Adrenal gland (tissue), 12 donors: Measurements from ENCODE around the gene ELP5. TPM values are rescaled to one million over a fixed set of nuclear protein-coding genes. Genes with fewer than 3 reads are reported as not detected.
A peak's percentile ranks its signal among the peaks of the same experiment; 100 is the strongest.

ENCODE experiments used
- DNase-seq, 7 donors: peaks; one replicate each; pipeline ENCODE4 v3.0.0-alpha.2; 2019 to 2020
- H3K27ac ChIP-seq, 5 donors: fragments of 200-600 bp; sonication (generic) in 4 of 5; 1 replicate in 3 of 5; 2 replicates in 2 of 5; pipeline versions ENCODE4 v1.5.1 to v1.8.0; 2016 to 2020; ENCODE audit warnings: mild to moderate bottlenecking in 1 of 5
- H3K27me3 ChIP-seq: fragments of 200-600 bp; 2 replicates; pipeline ENCODE4 v1.8.0; 2021
- H3K36me3 ChIP-seq, 2 donors: fragments of 200-600 bp; replicated peaks in 1 of 2; 1 replicate in 1 of 2; 2 replicates in 1 of 2; pipeline versions ENCODE4 v1.5.1 to v1.8.0; 2018 to 2022
- H3K4me1 ChIP-seq, 2 donors: fragments of 200-600 bp; replicated peaks in 1 of 2; 1 replicate in 1 of 2; 2 replicates in 1 of 2; pipeline versions ENCODE4 v1.5.1 to v1.8.0; 2018 to 2021
- H3K4me3 ChIP-seq, 4 donors: fragments of 200-600 bp; sonication (generic) in 3 of 4; one replicate each; pipeline ENCODE4 v1.5.1; 2016 to 2018
- H3K9me3 ChIP-seq, 3 donors: fragments of 200-600 bp; sonication (generic) in 1 of 3; replicated peaks in 1 of 3; 1 replicate in 2 of 3; 2 replicates in 1 of 3; pipeline versions ENCODE4 v1.5.1 to v1.8.0; 2016 to 2021
- POLR2A ChIP-seq, 2 donors: fragments of 450-650 bp; IDR thresholded peaks; one replicate each; pipeline ENCODE4 v1.6.1; 2017; ENCODE audit warnings: antibody characterized with exemption in 2 of 2, mild to moderate bottlenecking in 2 of 2, moderate library complexity in 1 of 2
- WGBS, 4 donors: extraction: QIAGEN DNeasy Blood & Tissue Kit in 2 of 4; methylation state at CpG; one replicate each; pipeline versions ENCODE4 v1.1.5 to v1.1.7; 2013 to 2017; 5-methylcytosine and 5-hydroxymethylcytosine counted together
- intact Hi-C, 2 donors: fragments of 100-400 bp; cut with DNase I; formaldehyde crosslinking; loops; one replicate each; pipeline versions ENCODE4 v1.14.1 to v1.15.0; 2022 to 2023
- polyA plus RNA-seq, 3 donors: library from polyadenylated mRNA; stranded (reverse); fragments of 200-250 nt in 2 of 3; fragments of 350-450 nt in 1 of 3; fragmentation: Illumina TruSeq in 1 of 3; extraction: RNeasy Lipid Tissue Mini Kit (QIAGEN cat#74804) in 1 of 3; gene quantifications; one replicate each; pipeline ENCODE4 v1.2.3, GENCODE V29; 2013 to 2014
- total RNA-seq, 9 donors: library from RNA; depleted of rRNA in 4 of 9; stranded (reverse); fragments of >200 nt in 4 of 9; fragments of 120-200 nt in 1 of 9; fragmentation: NEBNext Ultra II Directional in 1 of 9; extraction: Animal tissue kit (Norgen Biotek cat#: 25700) in 1 of 9; gene quantifications; one replicate each; pipeline versions ENCODE4 v1.1.0 to v1.2.4, GENCODE V29; 2013 to 2023
- TF ChIP-seq, protein P1 (sequence below), 6 experiments: fragments of 450-650 bp in 4 of 6; fragments of 200-600 bp in 2 of 6; sonication (generic) in 1 of 6; IDR thresholded peaks; 1 replicate in 5 of 6; 2 replicates in 1 of 6; pipeline versions ENCODE4 v1.5.1 to v1.8.0; 2016 to 2021; ENCODE audit warnings: antibody characterized with exemption in 6 of 6, mild to moderate bottlenecking in 2 of 6, moderate library complexity in 1 of 6
- donor health status: healthy with polysubstance abuse.
- donor health status: Bipolar disorder and iron deficiency.
- donor health status: DM: yes; HTN: yes; CAD: no.
- donor health status: DM: no; HTN: no; CAD: no.
- donor health status: DM: no; HTN: no; CAD: no.
- donor health status: DM: yes; HTN: yes; CAD: no.

ELP5 gene
- total and polyA plus RNA-seq, 12 donors, result 28.0 to 96.5 (median 61.3) TPM

DNA sequence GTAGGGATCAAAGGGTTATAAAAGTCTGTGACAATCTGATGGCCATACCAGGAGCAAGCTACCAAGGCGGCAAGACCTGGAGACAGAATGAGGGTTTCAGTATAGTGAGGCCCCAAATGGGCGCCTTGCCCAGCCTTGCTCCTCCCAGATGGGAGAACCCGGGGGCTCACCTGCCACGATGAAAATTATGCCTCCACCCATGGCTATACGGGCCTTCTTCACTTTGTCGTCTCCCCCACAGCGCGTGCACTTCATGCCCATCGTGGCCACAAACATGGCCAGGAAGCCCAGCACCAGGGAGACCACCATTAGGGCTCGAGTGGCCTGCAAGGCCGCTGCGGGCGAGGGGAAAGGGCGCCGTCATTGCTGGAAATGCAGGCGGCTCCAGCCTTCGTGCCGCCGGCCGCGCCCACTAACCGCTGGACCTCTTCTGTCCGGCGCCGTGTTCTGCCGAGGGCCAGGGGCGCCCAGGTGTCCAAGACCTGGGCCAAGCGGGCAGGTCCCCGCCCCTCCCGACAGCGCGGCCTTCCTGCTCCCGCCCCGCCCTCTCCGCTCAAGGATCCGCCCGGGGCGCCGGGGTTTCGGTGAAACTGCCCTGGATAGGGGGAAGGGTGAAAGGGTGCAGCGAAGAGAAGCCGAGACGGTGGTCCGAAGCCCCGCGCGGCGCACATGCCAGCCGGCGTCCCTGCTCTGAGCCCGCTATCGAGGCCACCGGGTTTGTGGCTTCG lies 8.8 kb downstream of the ELP5 start:
- intact Hi-C loops, result loop anchor here in 1 of 2 donors (5.0 kb wide), 1 partner anchor 41 kb away; no protein-coding TSS in a partner anchor
- H3K36me3 ChIP-seq, result peaks cover 0 to 31% of the 10 kb centered on the region in 2 donors
- no peak for TF ChIP-seq POLR2A (IDR thresholded peaks at IDR 0.05)
- TF ChIP-seq, protein P1, sequence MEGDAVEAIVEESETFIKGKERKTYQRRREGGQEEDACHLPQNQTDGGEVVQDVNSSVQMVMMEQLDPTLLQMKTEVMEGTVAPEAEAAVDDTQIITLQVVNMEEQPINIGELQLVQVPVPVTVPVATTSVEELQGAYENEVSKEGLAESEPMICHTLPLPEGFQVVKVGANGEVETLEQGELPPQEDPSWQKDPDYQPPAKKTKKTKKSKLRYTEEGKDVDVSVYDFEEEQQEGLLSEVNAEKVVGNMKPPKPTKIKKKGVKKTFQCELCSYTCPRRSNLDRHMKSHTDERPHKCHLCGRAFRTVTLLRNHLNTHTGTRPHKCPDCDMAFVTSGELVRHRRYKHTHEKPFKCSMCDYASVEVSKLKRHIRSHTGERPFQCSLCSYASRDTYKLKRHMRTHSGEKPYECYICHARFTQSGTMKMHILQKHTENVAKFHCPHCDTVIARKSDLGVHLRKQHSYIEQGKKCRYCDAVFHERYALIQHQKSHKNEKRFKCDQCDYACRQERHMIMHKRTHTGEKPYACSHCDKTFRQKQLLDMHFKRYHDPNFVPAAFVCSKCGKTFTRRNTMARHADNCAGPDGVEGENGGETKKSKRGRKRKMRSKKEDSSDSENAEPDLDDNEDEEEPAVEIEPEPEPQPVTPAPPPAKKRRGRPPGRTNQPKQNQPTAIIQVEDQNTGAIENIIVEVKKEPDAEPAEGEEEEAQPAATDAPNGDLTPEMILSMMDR (IDR thresholded peaks at IDR 0.05), result no peak
- peak overlapping the region in 2 of 4 donors; percentile 14 to 61 for H3K4me3 ChIP-seq
- H3K27ac ChIP-seq, result peak overlapping the region in 2 of 5 donors; percentile 38 to 81
- peak in 4 of 7 donors; percentile 56 to 64 (median 62) for DNase-seq
- H3K9me3 ChIP-seq, result no peaks in the 10 kb centered on the region
- 7 to 45% (median 10%) methylated on average over 4 to 54 of the region's 54 CpGs for WGBS, 4 donors
- peaks cover 12 to 21% of the 10 kb centered on the region in 2 donors for H3K4me1 ChIP-seq
- H3K27me3 ChIP-seq, result no peaks in the 10 kb centered on the region

DNA sequence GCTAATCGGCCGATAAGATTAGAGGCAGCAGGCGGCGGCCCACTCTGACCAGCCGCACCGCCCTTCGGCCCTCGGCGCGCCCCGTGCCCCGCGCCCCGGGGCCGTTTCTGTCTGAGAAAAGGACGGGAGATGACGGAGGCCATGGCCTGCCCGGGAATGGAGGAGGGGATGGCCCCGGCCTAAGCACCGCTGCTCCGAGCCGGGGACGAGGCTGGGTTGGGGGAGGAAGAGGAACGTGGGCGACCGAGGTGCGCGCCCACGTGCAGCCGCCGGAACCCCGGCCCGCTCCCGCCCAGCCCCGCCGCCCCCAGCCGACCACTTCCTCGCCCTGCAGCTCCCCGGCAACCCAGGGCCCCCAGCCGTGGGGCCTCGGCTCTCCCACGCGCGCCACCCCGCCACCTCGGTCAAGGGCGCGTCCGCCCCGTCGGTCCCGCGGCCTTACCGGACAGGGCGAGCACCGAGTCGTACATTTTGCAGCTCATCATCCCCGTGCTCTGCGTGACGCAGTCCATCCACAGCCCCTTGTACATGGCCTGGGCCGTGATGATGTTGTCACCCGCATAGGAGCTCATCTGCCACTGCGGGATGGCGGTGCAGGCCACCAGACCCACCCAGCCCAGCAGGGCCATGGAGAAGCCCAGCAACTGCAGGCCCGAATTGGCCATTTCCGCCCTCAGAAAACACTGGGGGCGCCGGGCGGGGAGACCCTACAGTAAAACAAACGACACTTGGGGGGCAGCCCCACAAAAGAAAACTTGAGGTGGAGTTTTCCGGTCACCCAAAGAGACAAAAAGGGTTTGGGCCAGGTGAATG lies 9.6 kb downstream of the ELP5 start:
- peak overlapping the region in 2 of 4 donors; percentile 14 to 61 for H3K4me3 ChIP-seq
- peaks cover 12 to 21% of the 10 kb centered on the region in 2 donors for H3K4me1 ChIP-seq
- no peaks in the 10 kb centered on the region for H3K9me3 ChIP-seq
- H3K27me3 ChIP-seq, result no peaks in the 10 kb centered on the region
- intact Hi-C loops, result loop anchor here in 1 of 2 donors (5.0 kb wide), 1 partner anchor 41 kb away; no protein-coding TSS in a partner anchor
- DNase-seq, result no peak
- peak overlapping the region in 2 of 5 donors; percentile 19 to 81 for H3K27ac ChIP-seq
- 16 to 75% (median 21%) methylated on average over 9 to 71 of the region's 71 CpGs for WGBS, 4 donors
- peaks cover 0 to 24% of the 10 kb centered on the region in 2 donors for H3K36me3 ChIP-seq
- TF ChIP-seq, protein P1 (IDR thresholded peaks at IDR 0.05), result no peak

DNA sequence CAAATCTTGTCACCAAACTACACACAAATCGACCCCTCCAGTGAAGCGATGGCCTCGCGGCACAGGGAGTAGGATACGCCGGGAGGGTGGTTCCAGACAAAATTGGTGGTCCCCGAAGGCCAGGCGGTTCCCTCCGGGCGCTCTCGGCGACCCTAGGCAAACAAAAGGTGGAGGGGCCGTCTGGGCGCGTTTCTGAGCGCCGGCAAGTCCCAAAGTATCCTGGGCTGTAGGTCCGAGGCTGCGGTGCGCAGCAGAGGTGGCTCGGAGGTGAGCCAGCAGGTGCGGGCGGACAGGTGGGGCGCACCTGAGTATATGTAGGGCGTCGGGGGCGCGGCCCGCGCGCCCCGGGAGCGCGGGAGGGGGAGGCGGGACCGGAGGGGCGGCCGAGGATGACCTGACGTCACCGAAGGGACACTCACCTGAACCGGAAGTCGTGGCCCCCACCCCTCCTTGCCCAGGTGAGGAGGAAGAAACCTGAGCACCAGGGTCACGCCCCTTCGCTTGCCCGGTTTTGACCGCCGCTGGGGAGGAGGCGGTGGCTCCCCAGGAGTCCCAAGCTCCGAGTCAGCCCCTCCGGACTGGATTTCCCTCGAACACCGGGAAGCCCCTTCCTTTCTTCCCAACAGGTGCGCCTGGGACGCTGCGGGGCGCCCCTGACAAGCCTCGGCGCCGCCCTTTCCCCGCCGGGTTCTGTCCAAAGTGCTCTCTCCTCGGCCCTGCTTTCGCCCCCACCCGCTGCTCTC lies 10.3 kb downstream of the ELP5 start, which contains the start of gene CLDN7:
Gene CLDN7 (minus strand): TSS at position 287 of the 743 bp plus-strand sequence. CDS start 435 bp downstream, outside the sequence.
- intact Hi-C loops, result loop anchor here in 1 of 2 donors (5.0 kb wide), 1 partner anchor 40 kb away; no protein-coding TSS in a partner anchor
- no peak for DNase-seq
- peaks cover 12 to 21% of the 10 kb centered on the region in 2 donors for H3K4me1 ChIP-seq
- 16 to 46% (median 36%) methylated on average over 31 to 64 of the region's 64 CpGs for WGBS, 4 donors
- TF ChIP-seq, protein P1 (IDR thresholded peaks at IDR 0.05), result no peak
- TF ChIP-seq POLR2A (IDR thresholded peaks at IDR 0.05), result no peak
- no peaks in the 10 kb centered on the region for H3K27me3 ChIP-seq
- H3K4me3 ChIP-seq, result peak within 1 kb of the TSS in 2 of 4 donors; percentile 14 to 61
- H3K27ac ChIP-seq, result peak within 1 kb of the TSS in 2 of 5 donors; percentile 19 to 81
- H3K9me3 ChIP-seq, result no peaks in the 10 kb centered on the region
- H3K36me3 ChIP-seq, result peaks cover 0 to 16% of the 10 kb centered on the region in 2 donors
